ENCODE results near the gene ARHGAP33. TPM values are rescaled to one million over a fixed set of nuclear protein-coding genes. Genes with fewer than 3 reads are reported as not detected.
"Not testable (repeated sequence)": the region's sequence is repeated elsewhere in the genome, so short reads cannot be mapped to it uniquely, and the experiment has no call there.

Gene ARHGAP33
- polyA plus RNA-seq, 4 donors, result 18.4 to 43.8 (median 26.5) TPM

DNA sequence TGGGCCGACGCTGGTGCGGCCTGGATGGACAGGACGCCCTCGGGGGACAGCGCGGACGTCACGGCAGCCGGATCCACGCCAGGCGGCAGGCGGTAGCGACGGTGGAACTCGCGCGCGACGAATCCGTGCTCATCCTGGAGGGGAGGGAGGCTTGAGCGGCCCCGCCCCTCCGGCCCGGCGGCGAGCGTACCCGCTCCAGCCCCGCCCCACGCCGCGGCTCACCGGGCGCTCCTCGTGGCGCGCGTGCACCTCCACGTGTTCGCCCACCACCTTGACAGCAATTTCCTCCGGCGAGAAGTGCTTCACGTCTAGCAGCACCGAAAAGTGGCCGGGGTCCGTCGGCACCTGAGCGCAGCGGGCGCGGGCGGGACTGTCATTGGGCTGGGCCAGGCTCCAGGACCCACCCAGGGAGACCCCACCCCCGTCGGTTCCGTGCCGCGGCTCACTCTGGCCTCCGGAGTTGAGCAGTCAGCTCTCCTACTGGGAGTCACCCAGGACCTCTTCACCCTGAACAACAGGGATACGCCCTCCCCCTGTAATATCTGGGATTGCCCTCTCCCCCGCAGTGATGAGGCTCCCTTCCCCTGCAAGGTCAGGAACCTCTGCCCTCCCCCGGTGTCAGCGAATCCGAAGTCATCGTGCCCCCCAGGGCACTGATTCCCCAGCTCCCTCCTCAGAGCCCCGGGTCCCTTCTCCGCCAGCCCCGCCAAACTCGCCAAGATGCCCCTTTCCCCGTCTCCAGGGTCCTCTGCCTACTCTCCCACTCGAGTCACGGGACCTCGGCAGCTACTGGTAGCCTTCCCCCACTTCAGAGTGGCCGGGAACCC lies 19.6 kb upstream of the ARHGAP33 start:
- no peak for DNase-seq (ENCODE audit: low read depth in 4 of 4, low spot score in 3 of 4)

DNA sequence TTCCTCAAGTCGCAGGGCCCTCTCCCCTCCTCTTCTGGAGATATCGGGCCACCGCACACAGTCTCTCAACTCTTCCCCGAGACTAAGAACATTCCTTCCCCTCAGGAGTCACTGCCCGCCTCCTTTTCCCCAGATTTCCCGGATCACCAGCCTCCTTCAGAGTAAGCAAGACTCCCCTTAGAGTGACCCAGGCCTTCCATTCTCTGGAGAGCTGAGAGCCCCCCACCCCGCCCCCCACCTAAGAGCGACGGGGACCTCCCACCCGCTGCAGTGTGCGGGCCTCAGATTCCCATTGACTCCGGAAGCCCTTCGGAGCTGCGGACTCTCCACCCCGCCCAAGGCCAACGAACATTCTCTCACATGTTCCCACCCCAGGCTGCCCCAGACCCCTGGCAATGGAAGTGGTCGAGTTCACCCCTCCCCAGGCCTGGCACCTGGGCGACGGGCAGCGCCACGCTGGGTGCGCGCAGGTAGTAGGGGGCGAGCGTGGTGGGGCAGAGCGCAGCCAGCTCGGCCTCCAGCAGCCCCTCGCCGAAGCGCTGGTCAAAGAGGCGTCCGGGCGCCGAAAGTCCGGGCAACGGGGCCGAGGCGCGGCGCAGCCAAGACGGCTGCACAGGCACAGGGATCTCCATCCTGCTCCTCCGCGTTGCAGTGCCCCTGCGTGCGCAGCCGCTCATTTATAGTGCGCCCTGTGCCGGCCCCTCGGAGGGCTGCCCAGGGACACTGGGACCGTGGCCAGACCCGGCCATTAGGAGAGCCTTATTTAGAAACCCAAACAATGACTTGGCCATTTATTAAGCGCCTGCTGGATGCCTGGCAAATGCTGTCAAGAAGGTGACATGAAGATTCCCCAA lies 18.8 kb upstream of the ARHGAP33 start, which contains the start of gene HSPB6:
HSPB6 (minus strand) TSS at position 653 of the 854 bp plus-strand sequence; CDS start at position 632, 21 bp downstream.
- DNase-seq (ENCODE audit: low read depth in 4 of 4, low spot score in 3 of 4), result no peak

DNA sequence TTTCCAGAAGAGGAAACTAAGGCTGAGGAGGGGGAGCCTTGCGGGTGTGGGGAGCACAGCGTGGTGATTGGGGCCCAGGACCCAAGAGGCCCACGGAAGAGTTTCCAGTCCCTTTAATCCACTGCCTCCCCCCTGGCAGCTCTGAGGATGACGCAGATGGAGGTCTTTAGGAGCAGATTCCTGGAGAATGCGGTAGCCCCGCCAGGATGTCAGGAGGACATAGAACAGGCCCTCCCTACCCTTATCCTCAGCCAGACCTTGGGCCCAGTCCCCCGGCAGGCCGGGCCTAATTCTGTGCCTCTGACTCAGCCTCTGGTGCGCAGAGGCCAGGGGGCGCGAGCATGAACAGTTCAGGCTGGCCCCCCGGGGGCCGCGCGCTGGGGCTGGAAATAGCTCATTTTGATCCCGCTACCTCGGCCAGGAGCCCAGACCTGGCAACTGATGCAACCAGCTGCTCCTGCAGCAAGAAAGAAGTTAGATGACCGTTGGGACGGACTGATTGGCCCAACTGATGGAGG lies 18.1 kb upstream of the ARHGAP33 start:
- no peak for DNase-seq (ENCODE audit: low read depth in 4 of 4, low spot score in 3 of 4)

- DNase-seq (ENCODE audit: low read depth in 4 of 4, low spot score in 3 of 4), result peak; percentile 97 to 99 (median 98)
Observed at GRCh38 chr19:35757749-35758608, 17.4 kb upstream of the ARHGAP33 start, which contains the start of gene PROSER3. Gene PROSER3, plus strand, starts transcription at chr19:35758176. Its CDS starts 40 bp downstream, at chr19:35758216.

GRCh38 chr19:35759697-35760096 lies 15.7 kb upstream of the ARHGAP33 start:
- no peak for DNase-seq (ENCODE audit: low read depth in 4 of 4, low spot score in 3 of 4)

DNA sequence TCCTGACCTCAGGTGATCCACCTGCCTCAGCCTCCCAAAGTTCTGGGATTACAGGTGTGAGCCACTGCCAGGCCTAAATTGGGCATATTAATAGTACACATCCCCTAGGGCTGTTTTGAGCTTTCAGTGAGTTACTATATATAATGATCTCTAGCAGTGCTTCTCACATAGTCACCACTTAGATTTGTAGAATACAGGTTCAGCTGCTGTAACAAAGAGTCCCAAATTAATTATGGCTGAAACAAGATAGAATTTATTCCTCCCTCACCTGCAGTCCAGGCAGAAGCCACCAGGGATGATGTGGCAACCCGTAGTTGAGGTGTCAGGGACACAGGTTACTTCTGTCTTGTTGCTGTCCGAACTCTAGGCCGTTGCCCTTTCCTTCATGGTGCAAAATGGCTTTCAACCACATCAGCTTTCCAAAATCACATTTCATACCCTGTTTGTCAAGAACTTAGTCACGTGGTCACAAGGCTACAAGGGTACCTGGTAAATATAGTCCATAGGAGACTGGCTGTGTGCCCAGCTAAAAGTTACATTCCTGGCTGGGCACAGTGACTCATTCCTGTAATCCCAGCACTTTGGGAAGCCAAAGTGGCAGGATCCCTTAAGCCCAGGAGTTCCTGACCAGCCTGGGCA lies 14.5 kb upstream of the ARHGAP33 start:
- DNase-seq (ENCODE audit: low read depth in 4 of 4, low spot score in 3 of 4), result no peak

DNA sequence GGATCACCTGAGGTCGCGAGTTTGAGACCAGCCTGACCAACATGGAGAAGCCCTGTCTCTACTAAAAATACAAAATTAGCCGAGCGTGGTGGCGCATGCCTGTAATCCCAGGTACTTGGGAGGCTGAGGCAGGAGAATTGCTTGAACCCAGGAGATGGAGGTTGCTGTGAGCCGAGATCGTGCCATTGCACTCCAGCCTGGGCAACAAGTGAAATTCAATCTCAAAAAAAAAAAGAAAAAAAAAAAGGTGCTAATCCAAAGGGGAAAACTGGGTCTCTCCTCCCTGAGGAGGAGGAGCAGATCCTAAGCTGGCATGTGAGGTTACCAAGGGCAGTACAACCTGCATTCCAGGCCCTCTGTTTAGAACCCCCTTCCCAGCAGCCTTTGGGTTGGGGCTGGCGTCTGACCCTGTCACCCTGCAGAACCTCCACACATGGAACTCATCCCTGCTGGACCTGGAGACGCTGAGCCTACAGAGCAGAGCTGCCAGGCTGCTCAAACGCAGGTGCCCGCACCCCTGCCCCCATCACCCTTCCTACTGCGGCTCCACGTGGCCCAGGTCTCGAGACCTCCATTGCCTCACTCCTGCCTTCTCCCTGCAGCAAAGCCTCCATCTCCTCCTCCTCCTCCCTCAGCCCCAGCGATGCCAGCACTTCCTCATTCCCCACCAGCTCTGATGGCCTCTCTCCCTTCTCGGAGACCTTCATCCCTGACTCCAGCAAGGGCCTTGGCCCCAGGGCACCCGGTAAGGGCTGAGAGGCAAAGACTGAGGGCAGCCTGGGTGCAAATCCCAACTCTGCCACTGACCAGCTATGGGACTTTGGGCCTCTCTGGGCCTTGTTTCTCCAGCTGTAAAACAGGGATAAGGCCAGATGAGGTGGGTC lies 10.7 kb upstream of the ARHGAP33 start:
- DNase-seq (ENCODE audit: low read depth in 4 of 4, low spot score in 3 of 4), result no peak

- no peak for DNase-seq (ENCODE audit: low read depth in 4 of 4, low spot score in 3 of 4)
Observed at GRCh38 chr19:35766571-35767104, 8.7 kb upstream of the ARHGAP33 start.

GRCh38 chr19:35767288-35768081 lies 7.9 kb upstream of the ARHGAP33 start:
- DNase-seq (ENCODE audit: low read depth in 4 of 4, low spot score in 3 of 4), result peak in 1 of 4 donors; percentile 56

GRCh38 chr19:35768082-35768421 lies 7.3 kb upstream of the ARHGAP33 start:
- no peak for DNase-seq (ENCODE audit: low read depth in 4 of 4, low spot score in 3 of 4)

- DNase-seq (ENCODE audit: low read depth in 4 of 4, low spot score in 3 of 4), result not testable (repeated sequence)
Observed at GRCh38 chr19:35772362-35772761, 3.0 kb upstream of the ARHGAP33 start.

GRCh38 chr19:35773020-35773806 lies 2.2 kb upstream of the ARHGAP33 start:
- no peak for DNase-seq (ENCODE audit: low read depth in 4 of 4, low spot score in 3 of 4)

- no peak for DNase-seq (ENCODE audit: low read depth in 4 of 4, low spot score in 3 of 4)
Observed at GRCh38 chr19:35774274-35775045, 904 bp upstream of the ARHGAP33 start.

DNA sequence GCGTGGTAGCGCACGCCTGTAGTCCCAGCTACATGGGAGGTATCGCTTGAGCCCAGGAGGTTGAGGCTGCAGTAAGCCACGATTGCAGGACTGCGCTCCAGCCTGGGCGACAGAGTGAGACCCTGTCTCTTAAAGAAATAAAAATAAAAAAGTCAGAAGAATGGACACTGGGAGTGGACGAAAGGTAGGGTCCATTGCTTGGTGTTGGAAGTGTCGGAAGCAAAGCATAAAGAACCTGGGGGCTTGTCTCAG lies 392 bp upstream of the ARHGAP33 start:
- no peak for DNase-seq (ENCODE audit: low read depth in 4 of 4, low spot score in 3 of 4)

- DNase-seq (ENCODE audit: low read depth in 4 of 4, low spot score in 3 of 4), result no peak
Observed at GRCh38 chr19:35776102-35776788, 881 bp downstream of the ARHGAP33 start.
